ENCODE data around the gene CLCA2.

Gene CLCA2

GRCh38 chr1:86498281-86498680, 74.3 kb downstream of the CLCA2 start:
- no peak for DNase-seq (ENCODE audit: low read depth)
- H3K4me3 ChIP-seq (replicated peaks; ENCODE audit: low read depth, low read length) = no peak overlapping the region
- TF ChIP-seq CTCF (IDR thresholded peaks at IDR 0.05; ENCODE audit: low read length, missing control alignments) = no peak

- DNase-seq (ENCODE audit: low read depth) = peak; percentile 45
- no peak overlapping the region for H3K4me3 ChIP-seq (replicated peaks; ENCODE audit: low read depth, low read length)
- TF ChIP-seq CTCF (IDR thresholded peaks at IDR 0.05; ENCODE audit: low read length, missing control alignments) = peak; percentile 90
These were observed 76.1 kb downstream of the CLCA2 start for GRCh38 chr1:86499987-86500593.

GRCh38 chr1:86500714-86501113, 76.7 kb downstream of the CLCA2 start:
- no peak overlapping the region for H3K4me3 ChIP-seq (replicated peaks; ENCODE audit: low read depth, low read length)
- DNase-seq (ENCODE audit: low read depth) = no peak
- TF ChIP-seq CTCF (IDR thresholded peaks at IDR 0.05; ENCODE audit: low read length, missing control alignments) = no peak

GRCh38 chr1:86502125-86502646, 78.2 kb downstream of the CLCA2 start:
- peak; percentile 38 for TF ChIP-seq CTCF (IDR thresholded peaks at IDR 0.05; ENCODE audit: low read length, missing control alignments)
- DNase-seq (ENCODE audit: low read depth) = peak; percentile 51
- peak overlapping the region; percentile 32 for H3K4me3 ChIP-seq (replicated peaks; ENCODE audit: low read depth, low read length)

- DNase-seq (ENCODE audit: low read depth) = peak; percentile 37
- H3K4me3 ChIP-seq (replicated peaks; ENCODE audit: low read depth, low read length) = peak overlapping the region; percentile 32
- TF ChIP-seq CTCF (IDR thresholded peaks at IDR 0.05; ENCODE audit: low read length, missing control alignments) = no peak
These were observed 78.9 kb downstream of the CLCA2 start for GRCh38 chr1:86502721-86503405.

- peak overlapping the region; percentile 27 for H3K4me3 ChIP-seq (replicated peaks; ENCODE audit: low read depth, low read length)
- peak; percentile 48 for DNase-seq (ENCODE audit: low read depth)
- no peak for TF ChIP-seq CTCF (IDR thresholded peaks at IDR 0.05; ENCODE audit: low read length, missing control alignments)
These were observed 79.6 kb downstream of the CLCA2 start for GRCh38 chr1:86503406-86504136.

Measured in fibroblast of pulmonary artery (primary cell).